PFSK-1 (cell line): Measurements from ENCODE around the gene SLC39A11.

Experiments used
- POLR2AphosphoS5 ChIP-seq: IDR thresholded peaks from 2 replicates; pipeline ENCODE4 v1.6.1; 2012; ENCODE audit warnings: low read depth, mild to moderate bottlenecking, control low read depth, low read length, moderate library complexity
- SIN3A ChIP-seq: IDR thresholded peaks from 2 replicates; pipeline ENCODE4 v1.6.1; 2012; ENCODE audit warnings: mild to moderate bottlenecking, low read length, moderate library complexity, borderline replicate concordance; ENCODE audit not compliant: insufficient read depth
- TAF1 ChIP-seq: IDR thresholded peaks from 2 replicates; pipeline ENCODE4 v1.6.1; 2012; ENCODE audit warnings: low read length, control low read depth, borderline replicate concordance; ENCODE audit not compliant: insufficient read depth
- TF ChIP-seq, protein P1 (sequence below), 2 experiments: IDR thresholded peaks; 2 replicates each; pipeline versions ENCODE4 v1.6.1 to v1.8.0; 2011 to 2012; ENCODE audit warnings: low read depth in 2 of 2, low read length in 2 of 2, control low read depth in 1 of 2, inconsistent platforms in 1 of 2, mild to moderate bottlenecking in 1 of 2, moderate library complexity in 1 of 2; ENCODE audit not compliant: insufficient read depth in 1 of 2

- TF ChIP-seq TAF1, result no peak
- TF ChIP-seq, protein P1, sequence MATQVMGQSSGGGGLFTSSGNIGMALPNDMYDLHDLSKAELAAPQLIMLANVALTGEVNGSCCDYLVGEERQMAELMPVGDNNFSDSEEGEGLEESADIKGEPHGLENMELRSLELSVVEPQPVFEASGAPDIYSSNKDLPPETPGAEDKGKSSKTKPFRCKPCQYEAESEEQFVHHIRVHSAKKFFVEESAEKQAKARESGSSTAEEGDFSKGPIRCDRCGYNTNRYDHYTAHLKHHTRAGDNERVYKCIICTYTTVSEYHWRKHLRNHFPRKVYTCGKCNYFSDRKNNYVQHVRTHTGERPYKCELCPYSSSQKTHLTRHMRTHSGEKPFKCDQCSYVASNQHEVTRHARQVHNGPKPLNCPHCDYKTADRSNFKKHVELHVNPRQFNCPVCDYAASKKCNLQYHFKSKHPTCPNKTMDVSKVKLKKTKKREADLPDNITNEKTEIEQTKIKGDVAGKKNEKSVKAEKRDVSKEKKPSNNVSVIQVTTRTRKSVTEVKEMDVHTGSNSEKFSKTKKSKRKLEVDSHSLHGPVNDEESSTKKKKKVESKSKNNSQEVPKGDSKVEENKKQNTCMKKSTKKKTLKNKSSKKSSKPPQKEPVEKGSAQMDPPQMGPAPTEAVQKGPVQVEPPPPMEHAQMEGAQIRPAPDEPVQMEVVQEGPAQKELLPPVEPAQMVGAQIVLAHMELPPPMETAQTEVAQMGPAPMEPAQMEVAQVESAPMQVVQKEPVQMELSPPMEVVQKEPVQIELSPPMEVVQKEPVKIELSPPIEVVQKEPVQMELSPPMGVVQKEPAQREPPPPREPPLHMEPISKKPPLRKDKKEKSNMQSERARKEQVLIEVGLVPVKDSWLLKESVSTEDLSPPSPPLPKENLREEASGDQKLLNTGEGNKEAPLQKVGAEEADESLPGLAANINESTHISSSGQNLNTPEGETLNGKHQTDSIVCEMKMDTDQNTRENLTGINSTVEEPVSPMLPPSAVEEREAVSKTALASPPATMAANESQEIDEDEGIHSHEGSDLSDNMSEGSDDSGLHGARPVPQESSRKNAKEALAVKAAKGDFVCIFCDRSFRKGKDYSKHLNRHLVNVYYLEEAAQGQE (IDR thresholded peaks at IDR 0.05; ENCODE audit: insufficient read depth in 1 of 2, low read depth in 2 of 2, low read length in 2 of 2), result no peak
- TF ChIP-seq POLR2AphosphoS5, result no peak
- no peak for TF ChIP-seq SIN3A
Measured at GRCh38 chr17:72883351-72883750, 209.1 kb downstream of the SLC39A11 start.
